ENCODE results near the gene TMEM154. TPM values are rescaled to one million over a fixed set of nuclear protein-coding genes. Genes with fewer than 3 reads are reported as not detected.

The TMEM154 gene
- total and polyA plus RNA-seq, 4 donors: 1.6 to 18.9 (median 8.5) TPM

- no peak overlapping the region for H3K27ac ChIP-seq (ENCODE audit: low read depth in 1 of 2, low read length in 1 of 2)
- H3K27me3 ChIP-seq (ENCODE audit: control insufficient read depth in 3 of 3, insufficient read depth in 3 of 3, low read length in 2 of 3): no peaks in the 10 kb centered on the region
- H3K9ac ChIP-seq (ENCODE audit: insufficient read depth in 1 of 2, low read length in 2 of 2): no peak overlapping the region
- no peak for ATAC-seq (ENCODE audit: insufficient read depth, low FRiP score)
- peaks cover 0 to 24% (median 8%) of the 10 kb centered on the region in 5 donors for H3K4me1 ChIP-seq (ENCODE audit: control insufficient read depth in 5 of 5, insufficient read depth in 5 of 5, low read length in 5 of 5)
- peaks cover 0 to 1% (median 0%) of the 10 kb centered on the region in 4 donors for H3K9me3 ChIP-seq (ENCODE audit: control insufficient read depth in 4 of 4, insufficient read depth in 3 of 4, low read length in 3 of 4)
- no peak for DNase-seq
- WGBS, 2 donors: 68 to 80% methylated on average over 11 of the region's 11 CpGs
- no peaks in the 10 kb centered on the region for H3K36me3 ChIP-seq (ENCODE audit: control insufficient read depth in 4 of 4, insufficient read depth in 4 of 4, low read length in 4 of 4)
- TF ChIP-seq, protein P1, sequence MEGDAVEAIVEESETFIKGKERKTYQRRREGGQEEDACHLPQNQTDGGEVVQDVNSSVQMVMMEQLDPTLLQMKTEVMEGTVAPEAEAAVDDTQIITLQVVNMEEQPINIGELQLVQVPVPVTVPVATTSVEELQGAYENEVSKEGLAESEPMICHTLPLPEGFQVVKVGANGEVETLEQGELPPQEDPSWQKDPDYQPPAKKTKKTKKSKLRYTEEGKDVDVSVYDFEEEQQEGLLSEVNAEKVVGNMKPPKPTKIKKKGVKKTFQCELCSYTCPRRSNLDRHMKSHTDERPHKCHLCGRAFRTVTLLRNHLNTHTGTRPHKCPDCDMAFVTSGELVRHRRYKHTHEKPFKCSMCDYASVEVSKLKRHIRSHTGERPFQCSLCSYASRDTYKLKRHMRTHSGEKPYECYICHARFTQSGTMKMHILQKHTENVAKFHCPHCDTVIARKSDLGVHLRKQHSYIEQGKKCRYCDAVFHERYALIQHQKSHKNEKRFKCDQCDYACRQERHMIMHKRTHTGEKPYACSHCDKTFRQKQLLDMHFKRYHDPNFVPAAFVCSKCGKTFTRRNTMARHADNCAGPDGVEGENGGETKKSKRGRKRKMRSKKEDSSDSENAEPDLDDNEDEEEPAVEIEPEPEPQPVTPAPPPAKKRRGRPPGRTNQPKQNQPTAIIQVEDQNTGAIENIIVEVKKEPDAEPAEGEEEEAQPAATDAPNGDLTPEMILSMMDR (IDR thresholded peaks at IDR 0.05; ENCODE audit: control extremely low read depth, extremely low read depth): no peak
- no peak overlapping the region for H3K4me3 ChIP-seq
Measured at GRCh38 chr4:152594978-152595925, 84.5 kb downstream of the TMEM154 start.

DNA sequence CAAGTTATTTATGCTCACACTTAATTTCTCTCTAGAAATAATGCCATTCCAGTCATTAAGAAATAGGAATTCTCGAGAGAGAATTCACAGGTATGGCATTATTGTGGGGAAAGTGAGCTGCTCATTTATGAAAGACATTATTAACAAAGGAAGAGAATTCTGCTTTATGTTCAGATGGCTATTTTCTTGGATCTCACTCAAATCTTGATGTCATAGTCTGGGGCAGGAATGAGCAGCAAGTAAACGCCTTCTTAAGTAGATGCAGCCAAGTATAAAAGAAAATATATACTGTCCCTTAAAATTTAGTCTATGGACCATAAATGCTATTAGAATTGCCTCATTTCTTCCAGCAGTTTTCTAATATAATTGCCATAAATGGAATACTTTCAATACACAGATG, 85.7 kb downstream of the TMEM154 start:
- no peak for ATAC-seq (ENCODE audit: insufficient read depth, low FRiP score)
- no peaks in the 10 kb centered on the region for H3K27me3 ChIP-seq (ENCODE audit: control insufficient read depth in 3 of 3, insufficient read depth in 3 of 3, low read length in 2 of 3)
- H3K36me3 ChIP-seq (ENCODE audit: control insufficient read depth in 4 of 4, insufficient read depth in 4 of 4, low read length in 4 of 4): no peaks in the 10 kb centered on the region
- 70 to 86% methylated on average over 2 of the region's 2 CpGs for WGBS, 2 donors
- H3K9ac ChIP-seq (ENCODE audit: insufficient read depth in 1 of 2, low read length in 2 of 2): no peak overlapping the region
- no peak overlapping the region for H3K27ac ChIP-seq (ENCODE audit: low read depth in 1 of 2, low read length in 1 of 2)
- TF ChIP-seq, protein P1 (IDR thresholded peaks at IDR 0.05; ENCODE audit: control extremely low read depth, extremely low read depth): no peak
- H3K4me3 ChIP-seq: no peak overlapping the region
- H3K9me3 ChIP-seq (ENCODE audit: control insufficient read depth in 4 of 4, insufficient read depth in 3 of 4, low read length in 3 of 4): peaks cover 0 to 1% (median 0%) of the 10 kb centered on the region in 4 donors
- H3K4me1 ChIP-seq (ENCODE audit: control insufficient read depth in 5 of 5, insufficient read depth in 5 of 5, low read length in 5 of 5): peaks cover 0 to 31% (median 14%) of the 10 kb centered on the region in 5 donors
- peak in 2 of 3 donors; percentile 82 to 84 for DNase-seq

GRCh38 chr4:152591876-152592275, 87.9 kb downstream of the TMEM154 start:
- Histone ChIP-seq H3K27me3 (ENCODE audit: control insufficient read depth in 3 of 3, insufficient read depth in 3 of 3, low read length in 2 of 3) (no peaks in the 10 kb centered on the region), H3K36me3 (ENCODE audit: control insufficient read depth in 4 of 4, insufficient read depth in 4 of 4, low read length in 4 of 4) (no peaks in the 10 kb centered on the region), H3K27ac (ENCODE audit: low read depth in 1 of 2, low read length in 1 of 2) (no peak overlapping the region), H3K4me1 (ENCODE audit: control insufficient read depth in 5 of 5, insufficient read depth in 5 of 5, low read length in 5 of 5) (peaks cover 0 to 31% (median 14%) of the 10 kb centered on the region in 5 donors), H3K9me3 (ENCODE audit: control insufficient read depth in 4 of 4, insufficient read depth in 3 of 4, low read length in 3 of 4) (peaks cover 0 to 1% (median 0%) of the 10 kb centered on the region in 4 donors), H3K9ac (ENCODE audit: insufficient read depth in 1 of 2, low read length in 2 of 2) (no peak overlapping the region), H3K4me3 (no peak overlapping the region)
- TF ChIP-seq, protein P1 (IDR thresholded peaks at IDR 0.05; ENCODE audit: control extremely low read depth, extremely low read depth): no peak
- ATAC-seq (ENCODE audit: insufficient read depth, low FRiP score) (no peak), DNase-seq (no peak)
- 85 to 93% methylated on average over 6 of the region's 6 CpGs for WGBS, 2 donors

Measured in lung (tissue), 12 donors.